ENCODE results near the gene PPARG.

DNA sequence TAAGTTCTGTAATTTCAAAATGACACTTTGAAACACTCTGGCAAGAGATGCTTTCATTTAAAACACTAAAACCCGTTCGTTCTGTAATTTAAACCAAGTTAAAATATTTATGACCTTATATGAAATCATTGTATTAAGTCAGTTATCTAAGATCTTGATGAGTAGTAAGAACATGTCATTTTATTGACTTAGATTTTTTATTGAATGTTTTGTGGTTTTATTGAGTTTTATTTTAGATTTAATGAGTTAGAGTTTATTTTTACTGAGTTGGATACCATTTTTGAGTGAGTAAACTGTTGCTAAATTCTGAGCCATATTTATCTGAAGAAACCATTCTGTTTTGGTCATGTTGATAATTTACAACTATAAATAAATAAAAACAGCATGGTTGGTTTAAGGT, 94.3 kb downstream of the PPARG start:
- TF ChIP-seq POLR2A (IDR thresholded peaks at IDR 0.05; ENCODE audit: low read depth, low read length) (no peak), TAF1 (IDR thresholded peaks at IDR 0.05; ENCODE audit: borderline replicate concordance, low read depth, low read length) (no peak)
